GM18502 (cell line): ENCODE data around the gene RFTN1.
"Not testable (repeated sequence)": the region's sequence is repeated elsewhere in the genome, so short reads cannot be mapped to it uniquely, and the experiment has no call there.

Experiments used
- ATAC-seq: cut with Tn5 transposase; IDR thresholded peaks from one replicate; pipeline ENCODE4 v1.9.1; 2021; ENCODE audit warnings: mild to moderate bottlenecking; ENCODE audit not compliant: unreplicated experiment, poor library complexity

The RFTN1 gene

DNA sequence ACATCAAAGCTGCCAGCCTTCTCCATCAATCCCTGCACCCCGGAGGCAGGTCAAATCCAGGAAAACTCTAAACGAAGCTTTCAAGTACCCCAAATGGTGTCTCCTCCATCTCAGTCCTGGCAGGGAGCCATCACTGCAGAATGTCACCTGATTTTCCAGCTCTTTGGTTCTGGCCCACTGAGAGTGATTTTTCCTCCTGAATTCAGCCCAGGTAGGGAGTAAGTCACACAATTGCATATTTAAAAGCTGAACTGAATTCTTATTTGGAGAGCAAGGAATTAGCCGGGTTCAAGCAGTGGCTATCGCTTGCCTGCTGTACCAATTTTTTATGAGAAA lies 5.3 kb downstream of the RFTN1 start:
- no peak for ATAC-seq

DNA sequence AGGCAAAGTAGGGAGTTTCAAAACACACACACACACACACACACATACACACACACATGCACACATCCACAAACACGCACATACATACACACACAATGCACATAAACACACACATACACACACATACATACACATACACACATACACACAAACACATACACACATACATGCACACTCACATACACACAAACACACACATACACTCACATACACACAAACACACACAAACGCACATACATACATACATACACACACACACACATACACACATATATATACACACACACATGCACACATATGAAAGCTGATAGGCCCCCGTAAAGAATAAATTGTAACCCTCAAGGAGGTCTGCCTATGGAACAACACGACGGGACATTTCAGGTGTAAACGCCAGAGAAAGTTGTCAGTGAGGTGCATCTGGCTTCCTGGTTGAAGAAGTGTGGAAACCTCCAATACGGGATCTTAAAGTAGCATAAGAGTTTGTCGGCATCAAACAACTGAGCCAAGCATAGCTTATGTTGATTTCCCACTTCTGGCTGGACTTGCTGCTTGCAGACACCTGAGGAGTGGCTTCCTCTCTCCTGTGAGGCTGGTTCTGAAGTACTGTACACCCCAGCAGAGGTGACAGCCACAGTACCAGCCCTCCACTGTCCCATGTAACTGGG lies 5.8 kb downstream of the RFTN1 start:
- ATAC-seq, result no peak

DNA sequence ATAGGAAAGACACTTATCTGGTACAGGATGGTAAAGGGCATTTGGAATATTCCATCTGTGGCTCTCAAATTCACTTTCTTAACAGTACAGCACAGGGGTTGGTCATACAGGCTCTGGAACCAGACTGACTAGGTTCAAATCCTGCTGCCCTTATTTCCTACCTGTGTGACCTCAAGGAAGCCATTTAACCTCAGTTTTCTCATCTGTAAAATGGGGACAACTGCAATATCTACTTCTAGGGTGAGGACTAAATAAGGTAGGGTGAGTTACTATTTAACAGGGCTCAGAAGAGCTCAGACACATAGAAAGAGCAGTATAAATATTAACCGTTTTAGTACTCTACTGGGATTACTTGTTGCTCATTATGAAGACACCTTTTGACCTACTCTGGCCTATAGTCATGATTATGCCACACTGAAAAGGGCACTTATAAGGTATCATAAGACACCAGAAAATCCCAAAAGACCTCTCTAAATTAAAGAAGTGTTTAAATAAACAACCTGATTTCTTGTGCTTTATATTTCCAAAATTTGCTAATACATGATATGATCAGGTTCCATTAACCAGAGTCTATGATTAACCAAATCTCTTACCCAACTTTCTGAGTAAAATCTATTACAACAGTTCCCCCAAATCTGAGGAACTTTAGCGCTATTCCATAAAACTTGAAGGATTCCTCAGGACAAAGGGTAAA lies 6.5 kb downstream of the RFTN1 start:
- ATAC-seq, result no peak

DNA sequence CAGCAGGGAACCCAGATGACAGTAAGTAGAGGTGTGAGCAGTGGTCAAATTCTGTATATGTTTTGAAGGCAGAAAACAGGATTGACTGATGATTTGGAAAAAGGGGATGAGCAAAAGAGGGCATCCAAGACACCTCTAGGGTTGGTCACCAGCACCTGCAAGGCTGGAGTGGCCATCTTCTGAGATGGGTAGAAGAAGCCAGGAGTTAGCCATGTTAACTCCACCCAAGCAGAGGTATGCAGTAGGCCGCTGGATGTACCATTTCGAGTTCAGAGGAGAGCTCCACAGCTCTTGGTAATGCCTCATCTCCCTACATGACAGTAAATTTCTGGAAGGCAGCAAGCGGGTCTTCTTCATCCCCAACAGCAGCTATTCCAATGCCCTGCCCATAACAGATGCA lies 7.0 kb downstream of the RFTN1 start:
- no peak for ATAC-seq

DNA sequence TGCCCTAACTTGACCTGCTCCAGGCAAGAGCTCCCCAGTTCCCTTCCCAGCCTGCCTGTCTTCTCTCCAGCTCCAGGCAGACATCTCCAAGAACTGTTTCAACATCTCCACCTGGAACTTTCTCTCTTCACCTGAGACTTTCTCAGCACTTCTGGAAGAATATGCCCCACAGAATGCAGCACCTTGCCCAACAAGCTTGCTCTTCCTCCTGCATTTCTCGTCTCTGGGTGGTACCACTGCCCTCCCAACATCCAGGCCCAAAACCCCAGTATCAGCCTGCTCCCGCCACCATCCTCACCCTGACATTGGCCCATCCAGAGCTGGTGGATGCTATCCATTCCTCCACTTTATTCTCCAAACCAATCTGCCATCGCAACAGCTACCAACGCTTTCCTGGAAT lies 8.8 kb downstream of the RFTN1 start:
- ATAC-seq, result no peak

DNA sequence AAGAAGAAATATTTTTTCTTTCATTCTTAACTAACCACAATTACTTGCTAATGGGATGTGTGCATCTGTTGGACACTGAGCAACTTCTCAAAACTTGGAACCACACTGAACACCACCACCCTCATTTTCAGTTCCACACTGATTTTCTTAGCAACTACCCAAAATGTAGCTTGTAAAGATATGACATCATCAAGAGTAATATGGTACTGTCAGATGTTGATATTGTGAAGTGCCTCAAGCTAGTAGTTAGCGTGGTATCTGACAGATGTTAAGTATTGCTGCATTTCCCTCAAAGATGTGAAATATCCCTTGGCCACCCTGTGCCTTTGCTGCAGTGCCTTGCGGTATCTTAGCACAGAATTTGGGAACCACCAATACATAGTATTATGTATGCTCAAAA lies 9.3 kb downstream of the RFTN1 start:
- peak; percentile 80 for ATAC-seq

DNA sequence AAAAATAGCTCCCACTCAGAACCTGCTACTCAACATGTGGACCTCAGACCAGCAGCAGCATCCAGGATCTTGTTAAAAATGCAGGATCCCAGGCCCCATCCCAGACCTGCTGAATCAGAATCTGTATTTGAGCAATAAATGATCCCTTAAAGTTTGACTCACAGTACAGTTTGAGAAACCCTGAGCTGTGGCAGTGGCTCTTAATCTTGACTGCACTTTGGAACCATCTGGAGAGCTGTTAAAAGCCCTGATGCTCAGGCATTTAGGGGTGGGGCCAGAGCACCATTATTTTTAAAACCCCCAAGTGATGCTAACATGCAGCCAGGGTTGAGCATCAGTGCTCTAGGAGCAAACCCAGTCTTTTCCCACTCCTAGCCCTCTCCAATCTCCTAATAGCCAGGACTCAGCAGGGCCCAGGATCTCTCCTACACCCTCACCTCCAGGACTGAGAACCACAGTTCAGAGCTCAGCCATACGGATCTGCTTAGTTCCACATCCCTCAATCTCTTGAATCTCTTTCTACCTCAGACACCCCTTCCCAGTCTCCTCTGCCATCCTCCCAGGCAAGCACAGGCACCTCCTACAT lies 10.2 kb downstream of the RFTN1 start:
- no peak for ATAC-seq

DNA sequence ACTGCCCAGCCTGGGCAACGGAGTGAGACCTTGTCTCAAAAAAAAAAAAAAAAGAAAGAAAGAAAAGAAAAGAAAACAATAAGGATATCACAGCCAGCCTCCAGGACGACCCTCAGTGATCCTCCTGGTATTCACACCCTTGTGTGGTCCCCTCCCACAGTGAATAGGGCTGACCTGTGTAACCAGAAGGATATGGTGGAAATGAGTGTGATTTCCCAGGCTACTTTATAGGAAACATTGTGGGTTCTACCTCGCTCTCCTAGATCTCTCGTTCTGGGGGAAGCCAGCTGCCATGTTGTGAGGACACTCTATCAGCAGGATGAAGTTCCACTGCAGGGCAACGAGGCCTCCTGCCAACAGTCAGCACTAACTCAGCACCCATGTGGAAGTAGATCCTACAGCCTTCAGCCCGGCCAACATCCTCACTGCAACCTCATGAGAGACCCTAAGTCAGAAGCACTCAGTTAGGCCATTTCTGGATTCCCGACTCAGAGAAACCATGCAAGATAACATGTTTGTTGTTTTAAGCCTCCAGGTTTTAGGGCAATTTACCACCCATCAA lies 11.1 kb downstream of the RFTN1 start:
- ATAC-seq, result no peak

DNA sequence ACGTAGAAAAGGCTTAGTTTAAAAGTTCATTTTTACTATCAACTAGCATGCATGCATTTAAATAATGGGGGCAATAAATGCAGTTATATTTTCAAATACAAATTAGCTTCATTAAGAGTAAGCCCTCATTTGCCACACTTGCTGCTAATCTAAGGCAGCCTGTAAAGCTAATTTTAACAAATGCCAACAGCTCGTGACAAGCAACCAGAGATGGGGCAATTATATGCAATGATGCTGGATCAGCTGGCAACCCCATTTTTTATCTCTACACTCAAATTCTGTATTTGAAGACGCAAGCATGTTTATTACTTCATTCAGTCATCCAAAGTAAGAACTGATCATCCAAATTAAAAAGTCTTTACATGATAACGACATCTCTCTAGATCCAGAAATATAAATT lies 12.1 kb downstream of the RFTN1 start:
- ATAC-seq, result no peak

DNA sequence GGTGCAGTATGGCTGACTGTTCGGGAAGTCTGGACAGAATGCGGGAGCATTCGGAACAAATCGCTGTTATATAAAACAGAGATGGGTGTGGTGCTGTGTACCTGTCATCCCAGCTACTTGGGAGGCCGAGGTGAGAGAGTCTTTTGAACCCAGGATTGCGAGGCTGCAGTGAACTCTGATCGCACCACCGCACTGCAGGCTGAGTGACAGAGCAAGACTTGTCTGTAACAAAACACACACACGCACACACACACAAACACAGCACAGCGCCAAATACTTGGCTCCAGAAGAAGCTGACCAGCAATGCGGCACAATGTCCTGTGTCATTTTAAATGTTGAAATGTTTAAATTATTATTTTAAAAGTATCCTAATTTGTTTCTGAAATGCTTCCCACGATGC lies 12.6 kb downstream of the RFTN1 start:
- no peak for ATAC-seq

DNA sequence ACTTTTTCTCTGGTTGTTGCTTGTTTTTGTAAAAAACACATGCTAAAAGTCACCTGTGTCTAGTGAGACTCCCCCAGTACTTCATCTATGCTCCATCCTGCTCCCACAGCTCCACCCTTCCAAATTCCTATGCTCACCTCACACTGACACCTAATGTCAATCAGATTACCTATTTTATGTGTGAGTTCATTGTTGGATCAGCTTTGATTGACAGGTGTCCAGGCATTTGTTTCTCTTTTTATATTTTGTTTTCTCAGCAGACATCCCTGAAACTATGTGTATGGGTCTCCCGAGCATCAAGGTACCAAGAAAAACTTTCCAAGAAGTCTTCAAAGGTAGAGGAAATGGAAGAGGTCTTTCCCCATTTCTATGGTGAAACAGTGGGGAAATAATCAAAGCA lies 13.4 kb downstream of the RFTN1 start:
- no peak for ATAC-seq

DNA sequence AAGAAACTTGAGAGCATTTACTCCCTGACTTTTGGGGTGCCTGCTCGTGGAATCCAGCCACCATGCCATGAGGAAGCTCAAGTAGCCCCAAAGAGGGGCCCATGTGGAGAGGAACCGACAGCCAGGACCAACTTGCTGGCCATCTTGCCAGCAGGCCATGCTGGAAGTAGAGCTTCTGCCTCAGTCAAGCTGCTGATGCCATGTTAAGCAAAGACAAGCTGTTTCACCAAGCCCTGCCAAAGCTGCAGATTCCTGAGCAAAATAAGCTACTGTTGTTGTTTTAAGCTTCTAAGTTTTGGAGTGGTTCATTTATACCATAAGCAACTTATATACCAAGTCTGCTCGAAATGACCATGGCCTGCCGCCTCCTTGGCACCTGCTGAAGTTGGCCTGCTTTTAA lies 14.1 kb downstream of the RFTN1 start:
- ATAC-seq, result no peak

DNA sequence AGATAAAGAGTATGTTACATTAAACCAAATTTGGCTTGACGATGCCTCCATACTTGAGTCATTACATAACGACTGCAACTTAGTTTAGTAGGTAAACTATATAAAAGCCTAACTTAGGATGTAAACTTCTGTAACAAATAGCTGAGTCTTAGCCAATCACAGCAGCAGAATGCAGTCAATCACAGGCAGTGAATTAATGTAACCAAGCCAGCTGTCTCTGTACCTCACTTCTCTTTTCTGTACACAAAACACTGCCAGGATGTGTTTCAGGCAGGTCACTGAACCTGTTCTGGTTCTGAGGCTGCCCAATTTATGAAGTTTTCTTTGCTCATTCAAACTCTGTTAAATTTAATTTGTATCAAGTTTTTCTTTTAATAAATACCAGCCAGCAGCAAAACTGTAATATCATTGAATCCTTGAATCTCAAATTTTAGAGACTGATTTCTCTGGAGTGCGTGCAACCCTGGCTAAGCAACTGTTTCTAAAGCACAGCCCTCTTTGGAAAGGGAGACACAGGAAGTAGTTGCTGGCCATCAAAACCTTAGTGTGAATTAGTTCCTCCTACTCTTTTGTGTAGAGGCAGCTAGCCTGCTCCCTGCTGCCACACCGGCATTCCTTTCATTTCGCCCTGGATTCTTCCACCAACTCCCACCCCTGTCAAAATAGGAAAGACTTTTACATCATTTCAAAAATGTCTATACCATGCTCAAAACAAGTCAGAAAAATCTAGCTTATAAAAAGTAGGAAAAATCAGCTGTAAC lies 15.2 kb downstream of the RFTN1 start:
- ATAC-seq, result peak; percentile 42

DNA sequence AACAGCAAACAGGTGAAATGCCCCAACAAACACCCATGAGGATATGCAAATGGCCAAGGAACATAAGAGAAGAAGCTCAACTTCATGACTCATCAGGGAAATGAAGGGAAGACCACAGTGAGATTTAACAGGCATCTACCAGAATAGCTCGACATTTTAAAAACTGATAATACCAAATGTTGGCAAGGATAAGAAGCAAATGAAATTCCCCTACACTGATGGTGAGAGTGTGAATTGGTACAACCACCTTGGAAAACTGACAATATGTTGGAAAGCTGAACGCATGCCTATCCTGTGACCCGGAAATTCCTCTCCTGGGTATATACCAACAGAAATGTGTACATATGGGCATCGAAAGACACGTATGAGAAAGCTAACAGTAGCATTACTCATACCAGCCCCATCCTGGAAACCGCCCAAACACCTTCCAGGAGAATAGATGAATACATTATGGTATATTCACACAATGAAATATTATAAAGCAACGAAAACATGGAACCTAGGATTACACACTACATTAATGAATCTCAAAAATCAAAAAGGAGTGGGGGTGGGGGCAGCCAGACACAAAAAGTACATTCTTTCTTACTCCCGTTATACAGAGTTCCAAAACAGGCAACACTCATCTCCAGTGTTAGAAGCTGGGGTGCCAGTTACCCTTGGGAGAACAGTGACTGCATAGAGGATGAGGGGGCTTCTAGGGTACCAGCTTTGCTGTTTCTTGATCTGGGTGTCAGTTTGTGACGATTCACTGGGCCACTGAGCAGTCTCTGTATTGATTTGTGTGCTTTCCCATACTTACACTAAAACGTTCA lies 16.9 kb downstream of the RFTN1 start:
- ATAC-seq, result peak; percentile 76

DNA sequence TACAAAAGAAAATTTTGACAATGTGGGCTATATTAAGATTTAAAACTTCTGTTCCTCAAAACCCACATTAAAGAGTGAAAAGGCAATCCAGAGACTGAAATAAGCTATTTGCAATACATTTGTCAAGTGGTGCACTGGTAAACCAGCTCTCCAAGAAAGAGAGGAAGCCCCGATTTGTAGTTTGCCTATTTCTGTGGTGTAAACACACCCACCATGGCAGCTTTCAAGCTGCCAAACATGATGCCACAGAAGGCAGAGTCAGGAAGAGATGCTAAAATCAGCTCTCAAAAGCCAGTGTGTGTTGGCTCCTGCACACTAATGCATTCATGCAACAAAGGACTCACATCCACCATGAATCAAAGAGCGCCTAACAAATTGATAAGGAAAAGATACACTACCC lies 17.5 kb downstream of the RFTN1 start:
- ATAC-seq, result peak; percentile 38

DNA sequence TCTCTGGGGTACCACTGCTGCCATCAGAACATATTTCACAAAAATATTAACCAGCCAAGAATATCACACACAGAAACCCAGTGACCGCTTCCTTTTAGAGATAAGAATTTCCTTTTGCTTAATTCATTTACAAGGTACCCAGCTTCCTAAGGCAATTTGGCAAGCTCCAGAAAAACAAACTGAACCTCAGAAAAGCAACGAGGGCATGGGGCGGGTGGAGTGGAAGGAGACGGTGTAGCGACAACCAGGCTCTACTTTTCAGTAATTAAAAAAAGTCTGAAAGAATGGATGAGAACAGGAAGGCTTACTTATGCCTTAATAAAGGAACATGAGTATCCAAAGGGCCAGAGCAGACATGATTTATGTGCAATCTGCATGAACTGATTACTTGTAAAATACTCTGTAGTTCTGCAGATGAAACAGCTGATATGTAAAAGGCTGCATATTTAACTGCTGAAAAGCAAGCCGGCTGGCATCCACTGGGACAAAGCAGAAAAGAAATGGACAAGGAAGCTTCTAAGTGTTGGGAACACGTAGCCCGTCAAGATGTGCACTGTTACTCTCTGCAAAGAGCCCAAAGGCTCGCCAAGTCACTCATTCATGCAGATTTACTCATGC lies 18.6 kb downstream of the RFTN1 start:
- ATAC-seq, result no peak

DNA sequence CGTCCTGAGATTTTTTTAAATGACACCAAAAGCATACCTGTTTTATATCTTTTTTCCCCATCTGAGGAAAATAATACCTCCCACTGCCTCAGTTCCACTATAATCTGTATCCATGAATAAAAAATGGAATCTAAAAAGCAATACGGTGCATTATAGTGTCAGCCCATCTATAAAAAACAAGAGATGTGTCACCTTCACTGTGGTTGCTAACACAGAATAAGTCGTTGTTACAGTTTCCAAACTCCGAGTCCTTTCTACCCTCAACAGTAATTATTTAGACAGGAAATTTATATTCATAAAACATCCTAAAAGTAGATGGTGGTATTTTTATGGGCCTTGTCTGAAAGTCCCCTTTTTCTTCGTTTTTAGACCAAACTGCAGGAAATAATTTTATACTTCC lies 19.4 kb downstream of the RFTN1 start:
- no peak for ATAC-seq

DNA sequence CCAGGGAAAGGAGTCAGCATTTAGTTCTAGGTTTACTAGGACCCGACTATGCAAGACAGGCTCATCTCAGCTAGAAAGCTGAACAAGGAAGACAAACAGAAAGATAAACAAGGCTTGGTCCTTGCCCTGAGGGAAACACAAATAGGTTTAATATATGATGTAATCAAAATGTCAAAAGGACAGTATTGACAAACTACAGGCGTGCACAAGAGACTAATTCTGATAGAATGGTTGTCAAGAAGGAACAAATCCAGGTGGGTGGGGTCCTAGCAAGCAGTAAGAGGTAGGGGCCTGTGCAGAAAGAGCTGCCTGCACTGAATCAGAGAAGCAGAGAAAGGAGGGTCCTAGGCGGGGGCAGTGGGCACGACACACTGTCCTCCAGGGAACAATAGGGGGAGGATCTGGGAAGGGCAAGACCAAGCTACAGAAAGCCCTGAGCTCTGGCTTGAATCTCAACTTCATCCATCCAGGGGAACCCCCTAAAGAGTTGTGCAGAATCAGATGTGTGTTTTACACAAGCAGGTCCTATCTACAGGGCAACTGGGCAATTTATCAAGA lies 23.4 kb downstream of the RFTN1 start:
- ATAC-seq, result no peak

DNA sequence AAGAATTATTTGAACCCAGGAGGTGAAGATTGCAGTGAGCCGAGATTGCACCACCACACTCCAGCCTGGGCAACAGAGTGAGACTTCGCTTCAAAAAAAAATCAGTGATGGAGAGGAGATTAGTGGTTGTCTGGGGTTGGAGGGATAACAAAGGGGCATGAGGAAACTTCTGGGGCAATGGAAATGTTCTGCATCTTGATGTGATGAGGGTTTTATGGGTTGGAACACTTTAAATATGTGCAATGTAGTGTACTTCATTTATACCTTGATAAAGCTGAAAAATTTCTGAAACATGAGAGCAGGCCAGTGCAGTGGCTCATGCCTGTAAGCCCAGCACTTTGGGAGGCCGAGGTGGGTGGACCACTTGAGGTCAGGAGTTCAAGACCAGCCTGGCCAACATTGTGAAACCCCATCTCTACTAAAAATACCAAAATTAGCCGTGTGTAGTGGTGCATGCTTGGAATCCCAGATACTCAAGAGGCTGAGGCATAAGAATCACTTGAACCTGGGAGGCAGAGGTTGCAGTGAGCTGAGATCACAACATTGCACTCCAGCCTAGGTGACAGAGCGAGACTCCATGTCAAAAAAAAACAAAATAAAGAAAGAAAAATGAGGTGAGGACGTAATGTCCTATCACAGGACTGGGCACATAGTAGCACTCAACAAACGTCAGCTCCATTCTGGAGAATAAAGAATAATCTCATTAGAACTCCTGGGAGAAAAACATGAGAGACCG lies 24.0 kb downstream of the RFTN1 start:
- ATAC-seq, result not testable (repeated sequence)
